DND-41 (cell line): ENCODE measurements around the gene SMIM28.

Experiments used
- EZH2 ChIP-seq: IDR thresholded peaks from 3 replicates; pipeline ENCODE4 v1.6.1; 2012; ENCODE audit warnings: borderline replicate concordance, low read depth, mild to moderate bottlenecking, moderate library complexity, low read length, inconsistent platforms; ENCODE audit not compliant: severe bottlenecking
- TF ChIP-seq, protein P1 (sequence below): IDR thresholded peaks from 2 replicates; pipeline ENCODE4 v1.5.1; 2012; ENCODE audit warnings: borderline replicate concordance, low read length, moderate library complexity, mild to moderate bottlenecking; ENCODE audit not compliant: poor library complexity, severe bottlenecking; ENCODE audit errors: extremely low read depth

DNA sequence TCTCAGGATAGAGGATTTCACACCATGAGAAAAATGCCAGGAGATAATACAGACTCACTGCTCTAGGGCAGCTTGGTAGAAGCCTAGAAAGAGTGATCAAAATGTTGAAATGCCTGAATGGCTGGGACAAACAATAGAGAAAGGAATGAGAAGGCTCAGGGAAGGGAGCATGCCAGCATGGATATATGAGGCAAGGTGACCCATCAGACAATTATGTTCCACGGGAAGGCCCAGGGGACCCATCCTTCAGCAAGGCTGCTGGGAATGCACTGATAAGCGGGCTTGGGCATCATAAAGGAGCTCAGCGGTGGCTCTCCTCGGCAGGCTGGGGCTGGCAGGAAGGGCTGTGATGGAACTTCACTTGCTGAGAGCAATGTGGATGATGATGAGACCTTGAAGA lies 38.5 kb downstream of the SMIM28 start:
- TF ChIP-seq EZH2 = no peak
- TF ChIP-seq, protein P1, sequence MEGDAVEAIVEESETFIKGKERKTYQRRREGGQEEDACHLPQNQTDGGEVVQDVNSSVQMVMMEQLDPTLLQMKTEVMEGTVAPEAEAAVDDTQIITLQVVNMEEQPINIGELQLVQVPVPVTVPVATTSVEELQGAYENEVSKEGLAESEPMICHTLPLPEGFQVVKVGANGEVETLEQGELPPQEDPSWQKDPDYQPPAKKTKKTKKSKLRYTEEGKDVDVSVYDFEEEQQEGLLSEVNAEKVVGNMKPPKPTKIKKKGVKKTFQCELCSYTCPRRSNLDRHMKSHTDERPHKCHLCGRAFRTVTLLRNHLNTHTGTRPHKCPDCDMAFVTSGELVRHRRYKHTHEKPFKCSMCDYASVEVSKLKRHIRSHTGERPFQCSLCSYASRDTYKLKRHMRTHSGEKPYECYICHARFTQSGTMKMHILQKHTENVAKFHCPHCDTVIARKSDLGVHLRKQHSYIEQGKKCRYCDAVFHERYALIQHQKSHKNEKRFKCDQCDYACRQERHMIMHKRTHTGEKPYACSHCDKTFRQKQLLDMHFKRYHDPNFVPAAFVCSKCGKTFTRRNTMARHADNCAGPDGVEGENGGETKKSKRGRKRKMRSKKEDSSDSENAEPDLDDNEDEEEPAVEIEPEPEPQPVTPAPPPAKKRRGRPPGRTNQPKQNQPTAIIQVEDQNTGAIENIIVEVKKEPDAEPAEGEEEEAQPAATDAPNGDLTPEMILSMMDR = no peak
